Measurements from ENCODE around the gene RPS25.
A peak's percentile ranks its signal among the peaks of the same experiment; 100 is the strongest.
"Not testable (repeated sequence)": the region's sequence is repeated elsewhere in the genome, so short reads cannot be mapped to it uniquely, and the experiment has no call there.

The RPS25 gene

DNA sequence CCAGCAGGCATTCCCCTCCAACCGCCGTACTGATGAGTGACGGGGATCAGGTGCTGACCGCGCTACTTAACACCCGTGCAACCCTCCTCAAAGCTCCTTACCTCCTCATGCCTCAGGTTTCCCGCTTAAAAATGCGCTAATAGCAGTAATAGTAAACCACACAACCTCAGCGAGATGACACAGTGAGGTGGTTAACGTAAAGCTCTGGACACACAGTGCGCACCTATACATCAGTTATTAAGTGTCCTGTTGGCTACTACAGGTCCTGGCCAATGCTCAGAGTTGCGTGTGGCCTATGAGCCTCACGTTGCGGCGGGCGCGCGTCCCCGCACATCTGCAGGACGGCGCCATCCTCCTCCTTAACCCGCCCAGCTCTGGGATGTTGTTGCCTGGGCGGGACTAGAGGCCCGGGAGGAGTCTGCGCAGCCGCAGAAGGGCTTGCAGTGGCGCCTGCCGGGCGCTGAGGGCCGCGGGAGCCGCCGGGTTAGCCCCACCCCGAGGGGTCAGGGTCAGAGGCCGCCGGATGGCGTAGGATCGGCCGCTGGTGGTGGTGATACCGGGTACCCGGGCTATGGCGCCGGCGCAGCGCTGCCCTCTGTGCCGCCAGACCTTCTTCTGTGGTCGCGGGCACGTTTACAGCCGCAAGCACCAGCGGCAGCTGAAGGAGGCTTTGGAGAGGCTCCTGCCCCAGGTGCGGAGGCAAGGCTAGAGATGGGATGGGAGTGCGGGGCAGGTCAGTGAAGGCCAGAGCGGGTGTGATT lies 20.3 kb downstream of the RPS25 start, which contains the start of gene CENATAC:
CENATAC (plus strand) TSS at position 512 of the 761 bp plus-strand sequence; CDS start at position 572, 60 bp downstream.
- Histone ChIP-seq H3K27me3 (replicated peaks; ENCODE audit: insufficient read depth, low read length) (no peaks in the 10 kb centered on the region), H2AFZ (ENCODE audit: low read length) (peak within 1 kb of the TSS; percentile 95), H3K4me2 (ENCODE audit: low read depth, low read length) (peak within 1 kb of the TSS; percentile 96), H3K27ac (ENCODE audit: low read length) (peak within 1 kb of the TSS; percentile 52), H3K9me2 (replicated peaks; ENCODE audit: insufficient read depth, low read length) (no peaks in the 10 kb centered on the region), H4K20me1 (ENCODE audit: insufficient read depth, low read length) (no peaks in the 10 kb centered on the region), H3K79me2 (ENCODE audit: low read length) (peaks cover 61% of the 10 kb centered on the region), H3K4me3 (ENCODE audit: low read length) (peak within 1 kb of the TSS; percentile 91), H3F3A (ENCODE audit: insufficient read depth, low read length) (no peaks in the 10 kb centered on the region; the same call in 1 of the 2 replicates), H3K36me3 (replicated peaks; ENCODE audit: insufficient read depth, low read length) (peaks cover 3% of the 10 kb centered on the region; the same call in 1 of the 2 replicates), H3K4me1 (ENCODE audit: low read length) (peaks cover 8% of the 10 kb centered on the region; the same call in 1 of the 2 replicates), H3K9me3 (replicated peaks; ENCODE audit: insufficient read depth, low read length) (no peaks in the 10 kb centered on the region), H3K9ac (ENCODE audit: low read length) (peak within 1 kb of the TSS; percentile 79)
- DNase-seq = peak; percentile 96
- TF ChIP-seq EZH2phosphoT487 (IDR thresholded peaks at IDR 0.05; ENCODE audit: low read length) = no peak
- no peak for TF ChIP-seq EZH2 (optimal IDR thresholded peaks at IDR 0.05; ENCODE audit: low read depth, low read length)
- TF ChIP-seq, protein P1, sequence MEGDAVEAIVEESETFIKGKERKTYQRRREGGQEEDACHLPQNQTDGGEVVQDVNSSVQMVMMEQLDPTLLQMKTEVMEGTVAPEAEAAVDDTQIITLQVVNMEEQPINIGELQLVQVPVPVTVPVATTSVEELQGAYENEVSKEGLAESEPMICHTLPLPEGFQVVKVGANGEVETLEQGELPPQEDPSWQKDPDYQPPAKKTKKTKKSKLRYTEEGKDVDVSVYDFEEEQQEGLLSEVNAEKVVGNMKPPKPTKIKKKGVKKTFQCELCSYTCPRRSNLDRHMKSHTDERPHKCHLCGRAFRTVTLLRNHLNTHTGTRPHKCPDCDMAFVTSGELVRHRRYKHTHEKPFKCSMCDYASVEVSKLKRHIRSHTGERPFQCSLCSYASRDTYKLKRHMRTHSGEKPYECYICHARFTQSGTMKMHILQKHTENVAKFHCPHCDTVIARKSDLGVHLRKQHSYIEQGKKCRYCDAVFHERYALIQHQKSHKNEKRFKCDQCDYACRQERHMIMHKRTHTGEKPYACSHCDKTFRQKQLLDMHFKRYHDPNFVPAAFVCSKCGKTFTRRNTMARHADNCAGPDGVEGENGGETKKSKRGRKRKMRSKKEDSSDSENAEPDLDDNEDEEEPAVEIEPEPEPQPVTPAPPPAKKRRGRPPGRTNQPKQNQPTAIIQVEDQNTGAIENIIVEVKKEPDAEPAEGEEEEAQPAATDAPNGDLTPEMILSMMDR (IDR thresholded peaks at IDR 0.05; ENCODE audit: low read length) = 0 out of 2 replicates have a peak, but pooled peaks have one; percentile 7

DNA sequence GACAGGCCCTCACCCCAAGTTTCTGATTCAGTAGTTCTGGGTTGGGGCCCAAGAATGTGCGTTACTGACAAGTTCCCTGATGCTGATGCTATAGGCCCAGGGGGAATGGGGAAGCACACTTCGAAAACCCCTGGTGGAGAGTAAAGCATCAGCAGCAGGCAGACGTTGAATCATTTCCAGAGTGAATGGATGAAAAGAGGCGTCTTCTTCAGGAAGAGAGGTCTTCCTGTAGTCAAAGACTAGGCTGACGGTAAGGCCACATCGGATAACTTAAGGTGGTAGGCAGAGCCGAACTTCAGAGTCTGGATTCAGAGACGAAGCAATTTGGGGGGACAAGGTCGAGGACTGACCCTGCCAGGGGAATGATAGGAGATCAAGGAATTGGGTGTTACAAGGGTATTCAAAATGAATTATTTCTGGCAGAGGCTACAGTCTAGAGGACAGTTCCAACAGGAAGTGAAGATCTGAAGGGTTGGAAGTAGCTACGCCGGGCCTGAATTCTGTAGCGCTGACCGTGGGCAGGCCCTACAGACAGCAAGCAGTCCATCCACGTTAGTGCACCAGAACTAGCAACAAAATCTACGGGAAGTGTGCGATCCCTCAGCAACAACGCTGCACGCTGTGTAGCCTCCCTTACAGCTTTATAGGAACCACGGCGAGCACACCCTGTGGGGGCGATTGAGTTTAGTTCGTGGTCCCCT lies 21.1 kb downstream of the RPS25 start:
- Histone ChIP-seq H3K9ac (ENCODE audit: low read length) (peak overlapping the region; percentile 79), H3F3A (ENCODE audit: insufficient read depth, low read length) (no peaks in the 10 kb centered on the region; the same call in 1 of the 2 replicates), H3K4me3 (ENCODE audit: low read length) (peak overlapping the region; percentile 91), H3K4me2 (ENCODE audit: low read depth, low read length) (peak overlapping the region; percentile 80), H3K9me2 (replicated peaks; ENCODE audit: insufficient read depth, low read length) (no peaks in the 10 kb centered on the region), H3K9me3 (replicated peaks; ENCODE audit: insufficient read depth, low read length) (no peaks in the 10 kb centered on the region), H2AFZ (ENCODE audit: low read length) (peak overlapping the region; percentile 86), H3K27me3 (replicated peaks; ENCODE audit: insufficient read depth, low read length) (no peaks in the 10 kb centered on the region), H4K20me1 (ENCODE audit: insufficient read depth, low read length) (no peaks in the 10 kb centered on the region), H3K36me3 (replicated peaks; ENCODE audit: insufficient read depth, low read length) (peaks cover 3% of the 10 kb centered on the region; the same call in 1 of the 2 replicates), H3K27ac (ENCODE audit: low read length) (peak overlapping the region; percentile 52), H3K4me1 (ENCODE audit: low read length) (peaks cover 8% of the 10 kb centered on the region; the same call in 1 of the 2 replicates), H3K79me2 (ENCODE audit: low read length) (peaks cover 61% of the 10 kb centered on the region)
- peak; percentile 34 for DNase-seq
- TF ChIP-seq, protein P1 (IDR thresholded peaks at IDR 0.05; ENCODE audit: low read length) = peak; percentile 36
- TF ChIP-seq EZH2 (optimal IDR thresholded peaks at IDR 0.05; ENCODE audit: low read depth, low read length) (no peak), EZH2phosphoT487 (IDR thresholded peaks at IDR 0.05; ENCODE audit: low read length) (no peak)

DNA sequence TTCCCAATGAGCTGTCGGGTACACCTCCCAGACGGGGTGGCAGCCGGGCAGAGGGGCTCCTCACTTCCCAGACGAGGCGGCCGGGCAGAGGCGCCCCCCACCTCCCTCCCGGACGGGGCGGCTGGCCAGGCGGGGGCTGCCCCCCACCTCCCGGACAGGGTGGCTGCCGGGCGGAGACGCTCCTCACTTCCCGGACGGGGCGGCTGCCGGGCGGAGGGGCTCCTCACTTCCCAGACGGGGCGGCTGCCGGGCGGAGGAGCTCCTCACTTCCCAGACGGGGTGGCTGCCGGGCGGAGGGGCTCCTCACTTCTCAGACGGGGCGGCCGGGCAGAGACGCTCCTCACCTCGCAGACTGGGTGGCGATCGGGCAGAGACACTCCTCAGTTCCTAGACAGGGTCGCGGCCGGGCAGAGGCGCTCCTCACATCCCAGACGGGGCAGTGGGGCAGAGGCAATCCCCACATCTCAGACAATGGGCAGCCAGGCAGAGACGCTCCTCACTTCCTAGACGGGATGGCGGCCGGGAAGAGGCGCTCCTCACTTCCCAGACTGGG lies 26.6 kb downstream of the RPS25 start:
- not testable (repeated sequence) for H3F3A ChIP-seq (ENCODE audit: insufficient read depth, low read length); DNase-seq; H3K9ac ChIP-seq (ENCODE audit: low read length); H3K4me2 ChIP-seq (ENCODE audit: low read depth, low read length); H3K9me3 ChIP-seq (replicated peaks; ENCODE audit: insufficient read depth, low read length); H3K27ac ChIP-seq (ENCODE audit: low read length); H3K4me3 ChIP-seq (ENCODE audit: low read length); H4K20me1 ChIP-seq (ENCODE audit: insufficient read depth, low read length); H2AFZ ChIP-seq (ENCODE audit: low read length); H3K36me3 ChIP-seq (replicated peaks; ENCODE audit: insufficient read depth, low read length); H3K9me2 ChIP-seq (replicated peaks; ENCODE audit: insufficient read depth, low read length); H3K27me3 ChIP-seq (replicated peaks; ENCODE audit: insufficient read depth, low read length)
- H3K79me2 ChIP-seq (ENCODE audit: low read length) = peaks cover 15% of the 10 kb centered on the region
- H3K4me1 ChIP-seq (ENCODE audit: low read length) = peaks cover 16% of the 10 kb centered on the region
